Measurements from ENCODE around the gene ZFAND3.

ZFAND3 gene

GRCh38 chr6:37799263-37799644 is 20.3 kb upstream of the ZFAND3 start:
- Histone ChIP-seq H3K36me3 (ENCODE audit: insufficient read depth, low read length) (no peaks in the 10 kb centered on the region), H3K27me3 (ENCODE audit: insufficient read depth, low read length) (no peaks in the 10 kb centered on the region), H3K79me2 (ENCODE audit: control insufficient read depth, insufficient read depth, low read length, unreplicated experiment) (no peaks in the 10 kb centered on the region), H3K27ac (ENCODE audit: low read depth, low read length) (no peak overlapping the region), H3K4me1 (ENCODE audit: control insufficient read depth, insufficient read depth, low read length, unreplicated experiment) (peaks cover 4% of the 10 kb centered on the region), H3K4me3 (ENCODE audit: low read depth, low read length) (no peak overlapping the region), H2AFZ (ENCODE audit: low read length, unreplicated experiment) (no peak overlapping the region)

- no peaks in the 10 kb centered on the region for H3K36me3 ChIP-seq (ENCODE audit: insufficient read depth, low read length)
- no peak overlapping the region for H2AFZ ChIP-seq (ENCODE audit: low read length, unreplicated experiment)
- H3K27me3 ChIP-seq (ENCODE audit: insufficient read depth, low read length): no peaks in the 10 kb centered on the region
- H3K27ac ChIP-seq (ENCODE audit: low read depth, low read length): no peak overlapping the region
- no peaks in the 10 kb centered on the region for H3K79me2 ChIP-seq (ENCODE audit: control insufficient read depth, insufficient read depth, low read length, unreplicated experiment)
- no peak overlapping the region for H3K4me3 ChIP-seq (ENCODE audit: low read depth, low read length)
- H3K4me1 ChIP-seq (ENCODE audit: control insufficient read depth, insufficient read depth, low read length, unreplicated experiment): peaks cover 7% of the 10 kb centered on the region
Measured at GRCh38 chr6:37800703-37801604, 18.6 kb upstream of the ZFAND3 start.

GRCh38 chr6:37801605-37801940 is 18.0 kb upstream of the ZFAND3 start:
- Histone ChIP-seq H3K4me1 (ENCODE audit: control insufficient read depth, insufficient read depth, low read length, unreplicated experiment) (peaks cover 7% of the 10 kb centered on the region), H3K79me2 (ENCODE audit: control insufficient read depth, insufficient read depth, low read length, unreplicated experiment) (no peaks in the 10 kb centered on the region), H3K27me3 (ENCODE audit: insufficient read depth, low read length) (no peaks in the 10 kb centered on the region), H3K36me3 (ENCODE audit: insufficient read depth, low read length) (no peaks in the 10 kb centered on the region), H3K4me3 (ENCODE audit: low read depth, low read length) (no peak overlapping the region), H2AFZ (ENCODE audit: low read length, unreplicated experiment) (no peak overlapping the region), H3K27ac (ENCODE audit: low read depth, low read length) (no peak overlapping the region)

GRCh38 chr6:37802810-37803209 is 16.7 kb upstream of the ZFAND3 start:
- Histone ChIP-seq H3K36me3 (ENCODE audit: insufficient read depth, low read length) (no peaks in the 10 kb centered on the region), H2AFZ (ENCODE audit: low read length, unreplicated experiment) (no peak overlapping the region), H3K4me3 (ENCODE audit: low read depth, low read length) (no peak overlapping the region), H3K27ac (ENCODE audit: low read depth, low read length) (no peak overlapping the region), H3K27me3 (ENCODE audit: insufficient read depth, low read length) (peaks cover 8% of the 10 kb centered on the region; the same call in 1 of the 2 replicates), H3K4me1 (ENCODE audit: control insufficient read depth, insufficient read depth, low read length, unreplicated experiment) (peaks cover 7% of the 10 kb centered on the region), H3K79me2 (ENCODE audit: control insufficient read depth, insufficient read depth, low read length, unreplicated experiment) (no peaks in the 10 kb centered on the region)

GRCh38 chr6:37804586-37804985 is 14.9 kb upstream of the ZFAND3 start:
- H3K36me3 ChIP-seq (ENCODE audit: insufficient read depth, low read length): no peaks in the 10 kb centered on the region
- H3K27ac ChIP-seq (ENCODE audit: low read depth, low read length): no peak overlapping the region
- H3K79me2 ChIP-seq (ENCODE audit: control insufficient read depth, insufficient read depth, low read length, unreplicated experiment): no peaks in the 10 kb centered on the region
- no peak overlapping the region for H2AFZ ChIP-seq (ENCODE audit: low read length, unreplicated experiment)
- peaks cover 13% of the 10 kb centered on the region for H3K4me1 ChIP-seq (ENCODE audit: control insufficient read depth, insufficient read depth, low read length, unreplicated experiment)
- H3K4me3 ChIP-seq (ENCODE audit: low read depth, low read length): no peak overlapping the region
- H3K27me3 ChIP-seq (ENCODE audit: insufficient read depth, low read length): peaks cover 8% of the 10 kb centered on the region

GRCh38 chr6:37806213-37806612 is 13.3 kb upstream of the ZFAND3 start:
- H3K79me2 ChIP-seq (ENCODE audit: control insufficient read depth, insufficient read depth, low read length, unreplicated experiment): no peaks in the 10 kb centered on the region
- no peak overlapping the region for H3K27ac ChIP-seq (ENCODE audit: low read depth, low read length)
- H2AFZ ChIP-seq (ENCODE audit: low read length, unreplicated experiment): no peak overlapping the region
- peaks cover 13% of the 10 kb centered on the region for H3K4me1 ChIP-seq (ENCODE audit: control insufficient read depth, insufficient read depth, low read length, unreplicated experiment)
- H3K27me3 ChIP-seq (ENCODE audit: insufficient read depth, low read length): peaks cover 8% of the 10 kb centered on the region
- H3K36me3 ChIP-seq (ENCODE audit: insufficient read depth, low read length): no peaks in the 10 kb centered on the region
- H3K4me3 ChIP-seq (ENCODE audit: low read depth, low read length): no peak overlapping the region

- H3K4me1 ChIP-seq (ENCODE audit: control insufficient read depth, insufficient read depth, low read length, unreplicated experiment): peaks cover 13% of the 10 kb centered on the region
- no peak overlapping the region for H2AFZ ChIP-seq (ENCODE audit: low read length, unreplicated experiment)
- no peak overlapping the region for H3K4me3 ChIP-seq (ENCODE audit: low read depth, low read length)
- H3K36me3 ChIP-seq (ENCODE audit: insufficient read depth, low read length): no peaks in the 10 kb centered on the region
- peaks cover 8% of the 10 kb centered on the region for H3K27me3 ChIP-seq (ENCODE audit: insufficient read depth, low read length)
- no peaks in the 10 kb centered on the region for H3K79me2 ChIP-seq (ENCODE audit: control insufficient read depth, insufficient read depth, low read length, unreplicated experiment)
- no peak overlapping the region for H3K27ac ChIP-seq (ENCODE audit: low read depth, low read length)
Measured at GRCh38 chr6:37807656-37808055, 11.9 kb upstream of the ZFAND3 start.

- no peak overlapping the region for H3K4me3 ChIP-seq (ENCODE audit: low read depth, low read length)
- peaks cover 13% of the 10 kb centered on the region for H3K4me1 ChIP-seq (ENCODE audit: control insufficient read depth, insufficient read depth, low read length, unreplicated experiment)
- H3K36me3 ChIP-seq (ENCODE audit: insufficient read depth, low read length): no peaks in the 10 kb centered on the region
- no peak overlapping the region for H2AFZ ChIP-seq (ENCODE audit: low read length, unreplicated experiment)
- H3K79me2 ChIP-seq (ENCODE audit: control insufficient read depth, insufficient read depth, low read length, unreplicated experiment): no peaks in the 10 kb centered on the region
- H3K27ac ChIP-seq (ENCODE audit: low read depth, low read length): no peak overlapping the region
- peaks cover 8% of the 10 kb centered on the region for H3K27me3 ChIP-seq (ENCODE audit: insufficient read depth, low read length)
Measured at GRCh38 chr6:37809197-37809543, 10.4 kb upstream of the ZFAND3 start.

- H3K4me1 ChIP-seq (ENCODE audit: control insufficient read depth, insufficient read depth, low read length, unreplicated experiment): peaks cover 6% of the 10 kb centered on the region
- no peaks in the 10 kb centered on the region; the same call in 1 of the 2 replicates for H3K27me3 ChIP-seq (ENCODE audit: insufficient read depth, low read length)
- H3K4me3 ChIP-seq (ENCODE audit: low read depth, low read length): no peak overlapping the region
- H3K79me2 ChIP-seq (ENCODE audit: control insufficient read depth, insufficient read depth, low read length, unreplicated experiment): no peaks in the 10 kb centered on the region
- no peak overlapping the region for H2AFZ ChIP-seq (ENCODE audit: low read length, unreplicated experiment)
- H3K36me3 ChIP-seq (ENCODE audit: insufficient read depth, low read length): no peaks in the 10 kb centered on the region
- H3K27ac ChIP-seq (ENCODE audit: low read depth, low read length): no peak overlapping the region
Measured at GRCh38 chr6:37812841-37813240, 6.7 kb upstream of the ZFAND3 start.

- peaks cover 1% of the 10 kb centered on the region for H3K4me1 ChIP-seq (ENCODE audit: control insufficient read depth, insufficient read depth, low read length, unreplicated experiment)
- H3K36me3 ChIP-seq (ENCODE audit: insufficient read depth, low read length): no peaks in the 10 kb centered on the region
- no peaks in the 10 kb centered on the region for H3K79me2 ChIP-seq (ENCODE audit: control insufficient read depth, insufficient read depth, low read length, unreplicated experiment)
- H3K27ac ChIP-seq (ENCODE audit: low read depth, low read length): no peak overlapping the region
- no peak overlapping the region for H2AFZ ChIP-seq (ENCODE audit: low read length, unreplicated experiment)
- H3K27me3 ChIP-seq (ENCODE audit: insufficient read depth, low read length): no peaks in the 10 kb centered on the region
- H3K4me3 ChIP-seq (ENCODE audit: low read depth, low read length): no peak overlapping the region
Measured at GRCh38 chr6:37814374-37814773, 5.2 kb upstream of the ZFAND3 start.

GRCh38 chr6:37816599-37817375 is 2.7 kb upstream of the ZFAND3 start:
- no peak overlapping the region for H2AFZ ChIP-seq (ENCODE audit: low read length, unreplicated experiment)
- H3K4me3 ChIP-seq (ENCODE audit: low read depth, low read length): no peak overlapping the region
- H3K4me1 ChIP-seq (ENCODE audit: control insufficient read depth, insufficient read depth, low read length, unreplicated experiment): peaks cover 11% of the 10 kb centered on the region
- H3K36me3 ChIP-seq (ENCODE audit: insufficient read depth, low read length): no peaks in the 10 kb centered on the region
- H3K27me3 ChIP-seq (ENCODE audit: insufficient read depth, low read length): no peaks in the 10 kb centered on the region
- no peak overlapping the region for H3K27ac ChIP-seq (ENCODE audit: low read depth, low read length)
- peaks cover 17% of the 10 kb centered on the region for H3K79me2 ChIP-seq (ENCODE audit: control insufficient read depth, insufficient read depth, low read length, unreplicated experiment)
